Urothelium cell line (cell line): Measurements from ENCODE around the gene OR2S2.

Experiments
- DNase-seq: peaks from one replicate; pipeline ENCODE4 v3.0.0; 2011; ENCODE audit warnings: low spot score, mixed read lengths
- FAIRE-seq: peaks from 2 replicates; lab custom pipeline; 2011; peaks lifted over from hg19 to GRCh38; lab: Jason Lieb, UNC

Gene OR2S2

DNA sequence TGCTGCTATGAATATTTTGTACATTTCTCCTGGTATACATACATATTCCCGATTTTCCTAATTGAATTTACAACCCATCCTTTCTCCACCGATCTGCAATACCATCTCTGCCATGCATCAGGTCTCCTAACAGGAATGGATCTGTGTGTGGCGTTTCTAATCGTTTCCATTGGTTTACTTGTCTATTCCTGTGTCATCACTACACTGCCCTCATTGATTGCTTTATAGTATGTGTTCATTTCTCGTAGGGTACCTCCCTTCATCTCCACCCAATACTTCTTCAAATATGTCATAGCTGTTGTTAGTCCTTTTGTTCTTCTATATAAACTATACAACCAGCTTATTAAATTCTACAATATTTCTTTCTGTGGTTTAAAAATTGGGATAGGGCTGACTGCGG is 7.1 kb upstream of the OR2S2 start:
- FAIRE-seq = peak; percentile 35
- DNase-seq = no peak

DNA sequence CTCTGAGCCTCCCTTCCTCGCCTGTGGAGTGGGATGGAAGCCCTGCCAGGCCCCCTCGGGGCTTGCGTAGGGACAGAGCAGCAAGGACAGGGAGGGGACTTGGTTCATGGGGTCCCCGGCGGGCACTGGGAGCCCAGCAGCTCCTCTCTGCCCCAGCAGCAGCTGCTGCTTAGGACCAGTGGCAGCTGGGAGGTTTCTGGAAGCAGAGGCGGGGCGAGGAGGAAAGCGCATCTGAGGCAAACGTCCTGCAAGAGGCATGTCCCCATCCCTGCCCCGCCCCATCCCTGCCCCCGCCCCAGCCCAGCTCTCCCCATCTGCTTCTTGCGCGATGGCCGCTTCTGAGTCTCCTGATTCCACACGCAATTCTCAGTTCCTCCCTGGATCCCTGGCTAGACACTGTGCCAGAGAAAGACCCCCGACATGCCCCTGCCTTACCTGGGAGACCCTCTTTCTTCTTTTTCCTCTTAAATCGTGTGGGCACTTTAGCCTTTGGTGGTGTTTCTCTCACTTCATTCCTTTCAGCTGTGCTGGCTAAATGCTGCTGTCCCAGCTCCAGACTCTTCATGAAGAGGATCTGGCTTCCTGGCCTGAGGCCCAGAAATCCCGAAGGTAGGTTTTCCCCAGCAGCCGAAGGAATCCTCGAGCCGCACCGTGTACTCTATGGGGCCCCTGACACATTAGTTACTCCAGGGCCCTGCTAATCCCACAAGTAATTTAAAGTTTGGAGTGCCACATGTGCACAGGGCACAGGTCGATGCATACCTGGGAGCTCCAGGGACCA is 4.4 kb upstream of the OR2S2 start:
- DNase-seq (peak; percentile 92), FAIRE-seq (peak; percentile 90)

DNA sequence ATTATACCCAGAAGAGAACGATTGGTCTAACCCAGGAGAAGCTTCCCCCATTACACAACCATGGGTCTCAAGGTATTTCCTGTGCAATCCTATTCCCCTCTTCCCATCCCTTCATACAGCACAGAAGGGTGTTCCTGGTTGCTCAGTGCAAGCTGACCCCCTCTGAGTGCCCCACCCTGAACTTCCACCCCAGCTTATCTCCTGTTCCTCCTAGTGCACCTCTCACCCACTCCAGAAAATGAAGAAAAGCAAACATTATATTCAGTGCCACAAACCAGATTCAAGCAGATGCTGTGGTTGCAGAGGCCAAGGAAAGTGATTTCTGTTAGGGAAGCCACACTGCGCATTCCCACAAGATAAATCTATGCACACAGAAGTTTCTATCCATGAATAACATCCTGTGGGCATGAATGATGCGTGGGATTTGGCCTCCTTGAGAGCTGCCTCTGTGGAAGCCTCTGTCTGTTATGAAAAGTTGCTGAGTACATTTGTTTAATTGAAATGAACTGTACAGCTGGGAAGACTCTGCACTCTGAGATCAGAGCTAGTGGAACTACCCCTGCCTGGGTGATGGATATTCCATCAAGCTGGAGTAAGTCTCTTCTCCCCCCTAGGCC is 2.2 kb upstream of the OR2S2 start:
- FAIRE-seq = no peak
- no peak for DNase-seq

DNA sequence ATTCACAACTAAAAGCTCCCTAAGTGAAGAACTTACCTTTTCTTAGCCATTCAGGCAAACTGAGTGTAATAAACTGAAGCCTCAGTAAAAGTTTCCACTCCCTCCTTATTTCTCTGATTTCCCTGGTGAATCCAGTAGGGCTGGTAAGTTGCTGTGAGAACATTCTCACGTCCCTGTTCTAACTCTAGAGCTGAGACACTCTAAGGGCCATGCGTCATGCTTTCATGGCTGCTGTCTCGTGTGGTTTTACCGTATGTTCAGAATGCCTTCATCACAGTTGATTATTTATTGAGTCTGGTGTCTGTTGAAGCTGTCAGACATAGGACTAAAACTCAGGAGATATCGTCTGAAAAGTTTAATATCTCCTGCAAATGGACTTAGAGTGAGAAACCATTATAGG is 1.3 kb downstream of the OR2S2 start:
- FAIRE-seq = no peak

DNA sequence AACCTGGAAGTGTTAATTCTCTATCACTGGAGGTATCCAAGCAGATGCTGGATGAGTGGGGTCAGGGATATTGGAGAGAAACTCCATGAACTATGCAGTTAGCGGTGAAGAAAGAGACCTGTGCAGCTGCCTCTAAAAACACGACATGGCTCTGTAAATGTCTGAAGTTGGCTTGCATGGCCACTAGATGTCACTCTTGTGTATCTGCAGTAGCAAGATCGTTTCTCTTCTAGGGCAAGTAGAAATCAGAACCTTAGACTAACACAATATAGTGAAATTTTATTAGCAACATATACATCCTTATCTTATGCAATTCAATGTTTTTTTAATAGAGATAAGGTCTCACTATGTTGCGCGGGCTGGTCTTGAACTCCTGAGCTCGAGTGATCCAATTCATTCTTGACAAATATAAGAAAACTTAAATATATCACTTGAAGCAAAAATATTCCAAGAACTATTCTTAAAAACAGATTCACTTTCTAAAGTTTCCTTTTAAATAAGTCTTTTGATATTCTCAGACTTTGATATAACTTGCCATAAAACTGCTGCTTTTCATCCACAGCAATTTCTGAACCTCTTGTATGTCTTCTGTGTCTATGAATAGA is 2.9 kb downstream of the OR2S2 start:
- FAIRE-seq (no peak), DNase-seq (peak; percentile 72)

More for the DNA sequence above, 1.3 kb downstream of the OR2S2 start:
- no peak for DNase-seq

DNA sequence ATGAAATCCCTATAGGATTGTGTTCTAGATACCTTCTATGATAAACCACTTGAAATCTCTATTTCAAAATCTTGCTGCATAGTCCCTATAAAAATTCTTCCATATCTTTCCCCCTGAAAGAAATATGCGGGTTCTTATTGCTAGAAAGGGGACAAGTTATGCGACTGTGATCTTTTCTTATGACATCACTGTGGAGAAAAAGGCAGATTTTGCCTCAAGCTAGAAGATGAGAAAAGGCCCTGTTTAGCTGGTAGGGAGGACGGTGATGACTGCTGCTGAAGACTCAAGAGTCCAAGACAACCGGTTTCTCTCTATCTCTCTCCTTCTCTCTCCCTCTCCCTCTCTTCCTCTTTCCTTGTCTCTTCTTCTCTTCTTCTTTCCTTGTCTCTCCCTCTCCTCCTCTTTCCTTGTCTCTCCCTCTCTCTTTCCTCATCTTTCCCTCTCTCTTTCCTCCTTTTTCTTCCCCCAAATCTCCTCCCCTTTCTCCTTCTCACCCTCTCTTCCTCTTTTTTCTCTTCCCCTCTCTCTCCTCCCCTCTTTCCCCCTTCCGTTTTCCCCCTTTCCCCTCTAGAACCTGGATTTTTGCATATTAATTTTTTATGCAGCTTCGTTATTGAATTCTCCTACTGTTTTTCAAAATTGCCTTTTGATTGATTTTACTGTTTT is 5.3 kb downstream of the OR2S2 start:
- FAIRE-seq = no peak
- no peak for DNase-seq

DNA sequence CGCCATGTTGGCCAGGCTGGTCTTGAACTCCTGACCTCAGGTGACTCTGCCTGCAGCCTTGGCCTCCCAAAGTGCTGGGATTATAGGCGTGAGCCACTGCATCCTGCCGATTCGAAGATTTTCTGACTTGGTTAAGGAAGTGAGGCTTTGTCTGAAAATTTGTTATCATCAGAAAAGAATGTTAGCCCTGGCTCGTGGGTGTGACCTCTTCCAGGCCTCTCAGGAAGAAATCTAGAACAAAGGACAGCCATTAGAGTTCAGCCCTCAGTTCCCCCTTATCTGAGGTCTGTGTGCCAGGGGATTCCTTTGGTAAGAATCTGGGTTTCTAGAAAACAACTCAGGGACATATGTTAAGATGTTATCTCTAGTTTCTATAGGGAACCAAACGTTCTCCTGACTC is 6.2 kb downstream of the OR2S2 start:
- FAIRE-seq = no peak

DNA sequence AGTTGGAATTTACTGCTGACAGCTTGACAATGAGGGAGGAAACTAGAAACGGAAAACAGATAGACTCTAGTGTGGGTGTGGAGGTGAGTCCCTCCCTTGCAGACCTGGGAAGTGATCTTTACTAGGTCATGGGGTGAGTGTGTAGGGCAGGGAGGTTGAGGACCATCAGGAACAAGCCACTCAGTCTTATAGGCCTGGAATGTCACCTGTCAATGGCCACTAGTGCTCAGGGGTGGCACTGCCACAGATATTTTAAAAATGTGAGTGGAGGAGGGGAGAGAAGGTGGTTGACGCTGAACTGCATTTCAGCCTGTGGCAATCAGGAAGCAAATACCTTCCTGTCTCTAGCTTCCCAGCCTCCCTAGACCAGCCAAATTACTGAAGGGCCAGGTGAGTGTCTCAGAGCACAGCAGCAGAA is 9.0 kb downstream of the OR2S2 start:
- no peak for DNase-seq
- peak; percentile 17 for FAIRE-seq

More for the DNA sequence above, 6.2 kb downstream of the OR2S2 start:
- DNase-seq = peak; percentile 35

DNA sequence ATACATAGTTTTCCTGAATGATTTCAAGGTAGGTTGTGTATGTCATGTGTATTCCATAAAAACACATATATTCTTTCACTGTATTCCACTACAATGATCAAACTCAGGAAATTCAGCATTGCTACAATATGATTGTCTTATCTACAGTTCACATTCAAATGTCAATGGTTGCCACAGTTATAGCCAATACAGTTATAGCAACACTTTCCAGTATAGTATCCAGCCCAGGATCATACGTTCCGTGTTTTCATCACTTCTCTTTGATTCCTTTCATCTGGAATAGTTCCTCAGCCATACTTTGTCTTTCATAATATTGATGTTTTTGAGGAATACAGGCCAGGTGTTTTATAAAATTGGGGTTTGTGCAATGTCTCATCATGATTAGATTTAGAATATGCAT is 9.5 kb downstream of the OR2S2 start:
- no peak for FAIRE-seq
- DNase-seq = no peak

DNA sequence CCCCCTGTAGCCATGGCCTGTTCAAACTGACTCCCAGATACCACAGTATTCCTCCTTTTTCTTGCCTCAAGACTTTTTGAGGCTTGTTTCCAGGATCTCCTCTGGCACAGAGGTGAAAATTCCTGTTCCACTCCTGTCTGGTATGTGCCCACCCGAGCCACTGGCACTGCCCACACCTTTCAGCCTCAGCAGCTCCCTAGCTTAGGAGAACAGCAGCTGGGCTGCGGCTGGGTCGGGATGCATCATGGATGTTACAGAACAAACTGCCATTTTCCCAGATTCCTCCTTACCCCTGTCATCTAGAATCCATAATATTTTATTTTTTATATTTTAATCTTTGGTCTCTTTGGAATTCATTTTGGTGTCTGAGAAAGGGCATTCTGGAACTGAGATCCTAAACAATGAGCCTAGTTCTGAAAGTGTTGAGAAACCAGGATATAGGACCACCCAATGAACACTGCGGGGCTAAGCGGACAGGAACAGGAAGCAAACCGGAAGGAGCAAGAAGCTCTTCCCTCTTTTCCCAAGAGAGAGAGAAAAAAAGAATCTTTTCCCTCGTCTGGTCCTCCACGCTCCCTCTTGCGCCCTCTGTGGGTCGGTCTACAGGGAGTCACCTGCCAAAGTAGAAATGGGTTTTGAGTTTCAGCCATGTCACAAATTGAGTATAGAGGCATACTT is 12.5 kb downstream of the OR2S2 start:
- FAIRE-seq = peak; percentile 48
- DNase-seq = peak; percentile 87

DNA sequence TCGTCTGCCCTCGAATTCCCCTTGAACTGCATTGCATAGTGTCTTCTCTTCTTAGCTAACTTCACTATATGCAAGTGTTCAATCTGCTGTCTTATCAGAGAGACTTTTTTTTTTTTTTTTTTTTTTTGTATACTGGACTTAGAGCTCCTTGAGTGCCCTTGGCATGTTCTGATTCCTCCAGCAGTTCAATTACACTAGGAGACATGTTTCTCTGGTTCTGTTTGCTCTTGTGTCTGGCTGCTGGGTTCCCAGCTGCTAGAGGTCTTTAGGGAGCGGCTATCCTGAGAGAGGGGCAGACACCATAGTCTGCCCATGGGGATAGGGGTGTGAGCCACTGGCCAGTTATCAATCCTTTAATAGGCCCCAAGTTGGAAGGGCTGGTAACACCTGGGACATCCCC is 13.1 kb downstream of the OR2S2 start:
- FAIRE-seq (no peak), DNase-seq (no peak)

DNA sequence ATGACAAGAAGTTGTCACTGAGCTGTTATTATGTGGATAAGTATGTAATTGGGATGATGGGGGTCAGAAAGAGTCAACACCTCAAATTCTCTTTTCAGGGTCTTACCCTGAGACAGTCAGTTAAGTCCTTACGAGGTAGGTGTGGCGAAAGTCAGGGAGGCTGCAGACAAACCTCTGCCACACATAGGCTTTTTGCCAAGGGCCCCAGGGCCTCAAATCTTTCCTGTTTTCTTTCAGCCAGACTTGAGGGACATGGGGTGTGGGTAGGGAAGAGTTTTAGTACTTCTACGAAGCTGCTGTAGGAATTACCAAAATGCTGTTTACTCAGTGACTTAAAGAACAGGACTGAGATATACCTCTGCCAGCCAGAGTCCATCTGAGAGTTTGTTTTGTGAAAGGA is 13.8 kb downstream of the OR2S2 start:
- no peak for DNase-seq
- no peak for FAIRE-seq

DNA sequence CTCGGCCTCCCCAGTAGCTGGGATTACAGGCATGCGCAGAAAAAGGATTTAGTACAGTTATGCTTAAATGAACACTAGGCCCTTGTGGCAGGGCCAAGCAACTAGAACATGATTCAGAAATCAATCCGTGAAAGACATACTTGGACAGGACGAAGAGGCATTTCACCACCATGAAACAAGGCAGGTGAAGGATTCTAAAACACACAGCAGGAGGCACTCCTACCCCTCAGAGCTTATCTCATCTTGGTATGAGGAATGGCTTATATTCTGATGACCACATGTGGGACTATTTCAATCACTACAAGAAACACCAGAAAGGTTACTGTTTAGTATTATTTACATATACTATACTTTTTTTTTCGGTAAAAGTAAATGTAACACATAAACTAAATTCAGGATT is 15.7 kb downstream of the OR2S2 start:
- DNase-seq (no peak), FAIRE-seq (no peak)

DNA sequence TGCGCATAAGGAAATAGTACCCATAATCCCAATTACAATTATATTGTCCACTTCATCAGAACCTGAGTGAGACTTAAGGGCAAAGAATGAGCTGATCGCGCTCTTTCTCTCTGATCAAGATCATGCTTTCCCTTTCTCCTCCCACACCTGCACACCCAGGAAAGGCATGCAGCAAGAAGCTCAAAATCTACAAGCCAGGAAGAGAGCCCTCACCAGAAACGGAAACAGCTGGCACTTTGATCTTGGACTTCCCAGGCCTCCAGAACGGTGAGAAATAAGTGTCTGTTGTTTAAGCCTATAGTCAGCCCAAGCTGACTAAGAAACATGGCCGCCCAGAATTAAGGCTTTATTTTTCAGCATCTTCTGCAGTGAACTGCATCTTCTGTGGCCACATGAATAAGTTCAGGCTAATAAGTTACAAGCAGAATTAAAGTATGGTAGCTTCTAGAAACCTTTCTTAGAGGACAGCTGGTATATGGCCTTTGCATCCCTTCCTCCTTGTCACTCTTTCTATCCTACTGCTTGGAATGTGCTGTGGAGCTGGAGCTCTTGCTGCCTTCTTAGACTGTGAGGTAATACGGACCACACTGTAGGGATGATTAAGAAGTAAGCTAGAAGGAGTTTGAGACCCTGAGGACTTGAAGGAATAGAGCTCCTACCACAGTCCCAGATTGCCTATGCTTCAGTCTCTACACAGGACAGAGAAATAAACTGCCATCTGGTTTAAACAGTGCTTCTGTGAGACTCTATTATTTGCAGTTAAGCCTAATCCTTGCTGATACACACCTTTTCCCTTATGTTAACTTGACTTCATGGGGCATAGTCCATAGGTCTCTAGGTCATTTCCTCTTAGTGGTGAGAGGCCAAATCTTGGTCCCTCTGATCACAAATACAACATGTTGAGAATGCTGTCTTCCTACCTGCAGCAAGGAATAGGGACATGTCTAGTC is 17.2 kb downstream of the OR2S2 start:
- FAIRE-seq (no peak), DNase-seq (no peak)

DNA sequence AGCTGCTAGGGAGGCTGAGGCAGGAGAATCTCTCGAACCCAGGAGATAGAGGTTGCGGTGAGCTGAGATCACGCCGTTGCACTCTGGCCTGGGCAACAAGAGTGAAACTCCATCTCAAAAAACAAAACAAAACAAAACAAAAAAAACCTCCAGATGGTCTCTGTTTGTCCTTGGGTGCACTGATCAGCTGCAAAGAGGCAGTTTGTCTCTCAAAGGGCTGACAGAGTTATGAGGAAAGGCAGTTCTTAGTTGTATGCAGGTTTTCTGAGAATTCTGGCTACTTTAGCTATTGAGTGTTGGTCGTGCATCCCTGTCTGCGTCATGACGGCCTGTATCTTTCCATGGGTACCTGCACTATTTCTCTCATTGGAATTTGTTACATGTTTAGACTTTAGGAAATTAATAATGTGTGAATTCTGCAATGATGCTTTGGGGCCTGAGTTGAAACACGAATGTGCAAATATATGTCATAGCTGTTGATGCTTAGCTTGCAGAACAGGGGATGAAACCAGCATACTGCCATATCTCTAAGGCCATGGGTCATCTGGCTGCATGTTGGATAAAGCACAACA is 18.2 kb downstream of the OR2S2 start:
- DNase-seq (no peak), FAIRE-seq (no peak)

DNA sequence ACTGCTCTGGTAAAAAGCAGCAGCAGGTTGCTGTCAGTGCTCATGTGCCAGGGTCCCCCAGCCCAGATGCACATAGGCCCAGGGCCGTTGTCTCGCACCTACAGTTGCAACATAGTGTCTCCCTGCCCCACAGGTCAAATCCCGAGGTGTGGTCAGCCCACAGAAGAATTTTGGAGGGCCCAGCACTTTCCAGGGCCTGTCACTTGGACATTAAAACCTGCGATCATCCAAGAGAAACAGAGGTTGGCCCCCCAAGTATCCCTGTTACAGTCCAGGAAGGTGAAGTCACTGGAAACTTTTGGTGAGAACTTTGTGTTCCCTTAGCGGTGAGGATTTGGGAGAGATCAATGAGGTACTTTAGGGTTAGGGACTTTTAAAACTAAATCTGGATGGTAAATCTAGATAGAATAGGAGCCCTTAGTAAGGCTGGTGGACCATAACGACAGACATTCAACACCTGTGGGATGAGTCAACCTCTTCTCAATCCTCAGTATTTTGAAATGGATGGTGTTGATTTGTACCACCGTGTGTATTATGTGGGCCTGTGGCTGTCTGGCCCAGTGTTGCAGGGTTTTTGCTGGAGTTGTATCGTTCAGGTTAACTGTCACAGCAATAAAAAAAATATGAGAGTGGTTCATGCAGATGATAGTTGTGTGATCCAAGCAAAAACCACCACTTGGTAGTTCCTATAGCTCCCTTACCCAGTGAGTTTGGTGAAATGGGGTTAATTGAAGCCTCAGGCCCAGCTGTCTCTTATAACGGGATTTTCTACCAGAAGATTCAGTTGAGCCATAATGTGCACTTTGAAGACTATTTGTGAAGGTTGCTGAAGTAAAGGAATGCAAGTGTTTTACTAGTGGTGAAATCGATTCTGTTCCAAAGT is 19.2 kb downstream of the OR2S2 start:
- FAIRE-seq (no peak), DNase-seq (no peak)

DNA sequence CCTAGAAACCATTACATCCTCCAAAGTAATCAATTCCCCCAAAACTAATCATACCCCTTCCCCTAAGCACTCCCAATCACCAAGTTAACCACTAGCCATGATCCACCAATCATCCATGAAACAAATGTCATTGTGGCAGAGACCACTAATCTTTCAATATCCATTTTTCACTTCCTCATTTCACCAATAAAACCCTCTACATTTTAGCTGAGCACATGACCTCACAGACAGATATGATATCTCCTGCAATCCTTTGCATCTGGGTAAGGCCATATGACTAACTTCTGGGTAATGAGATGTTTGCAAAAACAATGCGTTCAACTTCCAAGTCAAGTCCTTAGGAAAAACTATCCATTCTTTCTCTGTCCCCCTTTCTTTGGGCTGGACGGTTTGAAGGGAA is 20.7 kb downstream of the OR2S2 start:
- FAIRE-seq (no peak), DNase-seq (no peak)

DNA sequence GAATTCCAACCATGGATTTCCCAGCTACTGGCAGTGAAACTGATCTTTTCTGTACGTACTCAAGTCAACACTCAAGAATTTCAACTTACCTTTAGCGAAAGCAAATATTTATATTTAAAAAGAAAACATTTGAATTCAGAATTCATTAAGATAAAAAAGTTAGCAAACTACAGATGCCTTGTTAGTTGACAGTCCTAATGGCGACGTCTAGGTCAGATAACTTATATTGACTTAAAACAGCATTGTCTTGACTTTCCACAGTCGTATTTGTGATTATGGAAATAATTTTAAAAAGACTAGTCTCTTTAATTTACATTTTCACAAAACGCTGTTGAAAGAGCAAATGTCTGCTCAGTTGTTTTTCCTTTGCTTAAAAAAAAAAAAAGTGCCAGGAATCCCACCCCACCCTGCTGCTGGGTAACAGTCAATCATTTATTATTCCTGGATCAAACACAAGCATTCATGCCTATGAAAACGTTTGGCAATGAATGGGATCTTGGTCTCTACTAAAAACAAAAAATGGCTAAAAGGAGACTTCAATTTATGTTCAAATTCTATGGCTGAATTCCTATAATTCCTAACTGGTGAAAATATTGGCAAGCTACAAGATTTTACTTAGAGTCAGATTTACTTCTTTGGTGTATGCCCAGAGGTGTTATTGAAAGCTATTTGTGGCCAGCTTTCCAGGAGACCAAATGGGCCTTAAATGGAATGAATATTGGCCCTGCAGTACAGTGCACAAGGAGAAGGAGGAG is 22.0 kb downstream of the OR2S2 start:
- no peak for DNase-seq

More for the DNA sequence above, 22.0 kb downstream of the OR2S2 start:
- FAIRE-seq = no peak
